HFF-Myc (cell line): Measurements from ENCODE around the gene SDK2.

Experiments
- DNase-seq: peaks from one replicate; pipeline ENCODE4 v3.0.0-alpha.2; 2011; ENCODE audit warnings: low read depth; ENCODE audit errors: extremely low read depth
- H3K4me3 ChIP-seq: replicated peaks from 2 replicates; pipeline ENCODE4 v1.5.1; 2011; ENCODE audit warnings: low read depth, mild to moderate bottlenecking, control low read depth, low read length
- CTCF ChIP-seq: IDR thresholded peaks from 2 replicates; pipeline ENCODE4 v1.5.1; 2012; ENCODE audit warnings: mild to moderate bottlenecking, low read depth, low read length, control low read depth; ENCODE audit errors: missing control alignments

Gene SDK2

GRCh38 chr17:73496232-73496631 lies 148.0 kb downstream of the SDK2 start:
- H3K4me3 ChIP-seq: no peak overlapping the region
- no peak for DNase-seq
- no peak for TF ChIP-seq CTCF

- no peak overlapping the region for H3K4me3 ChIP-seq
- DNase-seq: no peak
- TF ChIP-seq CTCF: no peak
Observed at GRCh38 chr17:73495641-73496040, 148.6 kb downstream of the SDK2 start.

GRCh38 chr17:73494950-73495349 lies 149.3 kb downstream of the SDK2 start:
- no peak for DNase-seq
- TF ChIP-seq CTCF: no peak
- no peak overlapping the region for H3K4me3 ChIP-seq

- no peak overlapping the region for H3K4me3 ChIP-seq
- DNase-seq: no peak
- TF ChIP-seq CTCF: no peak
Observed at GRCh38 chr17:73493956-73494926, 150.0 kb downstream of the SDK2 start.

- H3K4me3 ChIP-seq: no peak overlapping the region
- no peak for DNase-seq
- no peak for TF ChIP-seq CTCF
Observed at GRCh38 chr17:73492821-73493814, 151.1 kb downstream of the SDK2 start.

GRCh38 chr17:73492125-73492820 lies 152.0 kb downstream of the SDK2 start:
- TF ChIP-seq CTCF: no peak
- no peak for DNase-seq

More at GRCh38 chr17:73492125-73492820, 152.0 kb downstream of the SDK2 start:
- no peak overlapping the region for H3K4me3 ChIP-seq
